GM23248 (cell line): ENCODE measurements around the gene TLE3. TPM values are rescaled to one million over a fixed set of nuclear protein-coding genes. Genes with fewer than 3 reads are reported as not detected.

ENCODE experiments used
- DNase-seq: peaks from one replicate; pipeline ENCODE4 v3.0.0-alpha.2; 2015
- H2AFZ ChIP-seq: fragments of 200-600 bp; sonication (generic); 2 replicates; pipeline ENCODE4 v1.6.1; 2016; ENCODE audit warnings: antibody characterized with exemption
- H3F3A ChIP-seq: fragments of 200-600 bp; sonication (generic); 2 replicates; pipeline ENCODE4 v1.6.1; 2016; ENCODE audit warnings: mild to moderate bottlenecking, antibody characterized with exemption, mixed run types; ENCODE audit not compliant: insufficient read depth
- H3K27ac ChIP-seq: fragments of 200-600 bp; sonication (generic); 2 replicates; pipeline ENCODE4 v1.5.1; 2016; ENCODE audit warnings: mild to moderate bottlenecking
- H3K27me3 ChIP-seq: fragments of 200-600 bp; sonication (generic); replicated peaks from 2 replicates; pipeline ENCODE4 v1.6.1; 2016; ENCODE audit warnings: mild to moderate bottlenecking; ENCODE audit not compliant: insufficient read depth
- H3K36me3 ChIP-seq: fragments of 200-600 bp; sonication (generic); 2 replicates; pipeline ENCODE4 v1.6.1; 2016; ENCODE audit warnings: low read depth, mild to moderate bottlenecking
- H3K4me1 ChIP-seq: fragments of 200-600 bp; sonication (generic); 2 replicates; pipeline ENCODE4 v1.6.1; 2016; ENCODE audit warnings: mild to moderate bottlenecking; ENCODE audit not compliant: insufficient read depth
- H3K4me2 ChIP-seq: fragments of 200-600 bp; sonication (generic); one replicate; pipeline ENCODE4 v1.6.1; 2016; ENCODE audit warnings: mild to moderate bottlenecking; ENCODE audit not compliant: unreplicated experiment
- H3K4me3 ChIP-seq: fragments of 200-600 bp; sonication (generic); 2 replicates; pipeline ENCODE4 v1.5.1; 2016; ENCODE audit warnings: mild to moderate bottlenecking
- H3K79me2 ChIP-seq: fragments of 200-600 bp; sonication (generic); 2 replicates; pipeline ENCODE4 v1.6.1; 2016; ENCODE audit warnings: mild to moderate bottlenecking; ENCODE audit not compliant: insufficient read depth
- H3K9ac ChIP-seq: fragments of 200-600 bp; sonication (generic); 2 replicates; pipeline ENCODE4 v1.6.1; 2016; ENCODE audit warnings: mild to moderate bottlenecking
- H3K9me2 ChIP-seq: fragments of 200-600 bp; sonication (generic); 2 replicates; pipeline ENCODE4 v1.6.1; 2016; ENCODE audit warnings: mixed run types, mild to moderate bottlenecking, moderate library complexity; ENCODE audit not compliant: insufficient read depth
- H3K9me3 ChIP-seq: fragments of 200-600 bp; sonication (generic); one replicate; pipeline ENCODE4 v1.6.1; 2017; ENCODE audit warnings: low read depth
- H4K20me1 ChIP-seq: fragments of 200-600 bp; sonication (generic); 2 replicates; pipeline ENCODE4 v1.6.0; 2016; ENCODE audit not compliant: insufficient read depth
- EZH2 ChIP-seq: fragments of 200-600 bp; sonication (generic); IDR thresholded peaks from 2 replicates; pipeline ENCODE4 v1.6.1; 2018; ENCODE audit warnings: antibody characterized with exemption, mild to moderate bottlenecking; ENCODE audit not compliant: insufficient read depth, poor library complexity, severe bottlenecking
- EZH2phosphoT487 ChIP-seq: fragments of 200-600 bp; sonication (generic); IDR thresholded peaks from 2 replicates; pipeline ENCODE4 v1.6.1; 2018; ENCODE audit warnings: antibody characterized with exemption, moderate library complexity, mild to moderate bottlenecking, low read depth; ENCODE audit not compliant: insufficient read depth
- WGBS, 2 experiments: methylation state at CpG; one replicate each; pipeline ENCODE4 v1.1.6; 2015 to 2017; ENCODE audit warnings: low lambda C conversion rate in 2 of 2, low coverage in 1 of 2; ENCODE audit errors: missing lambda C conversion rate in 2 of 2; 5-methylcytosine and 5-hydroxymethylcytosine counted together
- in situ Hi-C: fragments of 300-500 bp; cut with MboI; formaldehyde crosslinking; loops from 2 replicates; pipeline ENCODE4 v1.15.0; 2020
- polyA plus RNA-seq: library from polyadenylated mRNA; unstranded; fragments of >200 nt; fragmentation: Nextera tagmentation; extraction: Ambion mirVana; gene quantifications from 2 replicates; pipeline ENCODE4 v1.2.1, GENCODE V29; 2016
- total RNA-seq: library from RNA; depleted of rRNA; stranded (reverse); fragments of >200 nt; shearing (Covaris generic); gene quantifications from 2 replicates; pipeline ENCODE4 v1.2.3, GENCODE V29; 2014

TLE3 gene
- total and polyA plus RNA-seq, 2 experiments from 2014 or later: 11.7 to 37.6 TPM

DNA sequence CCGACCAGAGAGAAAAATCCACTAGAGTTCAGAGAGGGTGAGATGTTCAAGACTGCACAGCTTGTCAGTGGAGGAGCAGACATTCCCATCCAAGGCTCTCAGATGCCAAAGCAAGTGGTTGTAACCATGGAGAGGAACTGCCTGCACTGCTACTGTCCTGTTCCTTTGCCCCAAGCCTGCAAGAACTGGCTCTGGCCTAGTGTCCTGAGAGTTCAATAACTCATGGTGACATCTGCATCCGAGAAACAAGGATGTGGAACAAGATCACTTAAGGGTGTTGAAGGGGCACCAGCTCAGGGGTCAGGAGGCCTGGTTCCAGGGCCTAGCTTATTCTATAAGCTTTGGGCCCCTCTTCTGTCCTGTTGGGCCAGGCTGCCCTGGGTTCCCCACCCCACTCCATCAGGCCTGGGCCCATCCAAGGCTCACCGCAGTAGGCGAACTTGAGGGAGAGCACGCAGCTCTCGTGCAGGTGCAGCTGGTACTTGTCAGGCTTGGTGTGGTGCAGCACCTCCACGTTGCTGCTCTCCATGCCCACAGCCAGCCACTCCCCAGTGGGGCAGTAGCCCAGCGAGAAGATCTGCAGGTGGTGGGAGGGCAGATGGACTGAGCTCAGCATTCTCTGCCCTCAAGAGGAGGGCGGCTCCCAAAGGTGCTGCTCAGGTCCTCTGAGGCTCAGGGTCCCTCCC lies 45.6 kb downstream of the TLE3 start:
- in situ Hi-C loops: no loop called here
- DNase-seq: no peak
- no peaks in the 10 kb centered on the region for H3K9me2 ChIP-seq
- H3K4me2 ChIP-seq: no peak overlapping the region
- no peak overlapping the region for H3K9ac ChIP-seq
- no peaks in the 10 kb centered on the region for H4K20me1 ChIP-seq
- no peaks in the 10 kb centered on the region for H3K9me3 ChIP-seq
- H2AFZ ChIP-seq: no peak overlapping the region
- WGBS, 2 experiments: 87 to 91% methylated on average over 9 of the region's 9 CpGs
- no peak overlapping the region for H3K27ac ChIP-seq
- H3F3A ChIP-seq: 0 out of 2 replicates have a peak, but pooled peaks cover 1% of the 10 kb centered on the region
- no peaks in the 10 kb centered on the region for H3K27me3 ChIP-seq
- peaks cover 18% of the 10 kb centered on the region; the same call in 1 of the 2 replicates for H3K36me3 ChIP-seq
- no peaks in the 10 kb centered on the region for H3K79me2 ChIP-seq
- no peak overlapping the region for H3K4me3 ChIP-seq
- H3K4me1 ChIP-seq: peaks cover 7% of the 10 kb centered on the region; the same call in 1 of the 2 replicates
- TF ChIP-seq EZH2phosphoT487 (no peak), EZH2 (no peak)

GRCh38 chr15:70050970-70051369 lies 46.7 kb downstream of the TLE3 start:
- 89 to 96% methylated on average over 7 of the region's 7 CpGs for WGBS, 2 experiments
- in situ Hi-C loops: no loop called here
- peaks cover 18% of the 10 kb centered on the region; the same call in 1 of the 2 replicates for H3K36me3 ChIP-seq
- no peaks in the 10 kb centered on the region for H3K9me3 ChIP-seq
- no peak for TF ChIP-seq EZH2phosphoT487
- TF ChIP-seq EZH2: no peak
- DNase-seq: no peak
- H3K79me2 ChIP-seq: no peaks in the 10 kb centered on the region
- H2AFZ ChIP-seq: no peak overlapping the region
- no peak overlapping the region for H3K27ac ChIP-seq
- no peak overlapping the region for H3K9ac ChIP-seq
- H3K27me3 ChIP-seq: no peaks in the 10 kb centered on the region
- 0 out of 2 replicates have a peak, but pooled peaks cover 8% of the 10 kb centered on the region for H3F3A ChIP-seq
- no peak overlapping the region for H3K4me2 ChIP-seq
- no peak overlapping the region for H3K4me3 ChIP-seq
- peaks cover 7% of the 10 kb centered on the region; the same call in 1 of the 2 replicates for H3K4me1 ChIP-seq
- H3K9me2 ChIP-seq: no peaks in the 10 kb centered on the region
- H4K20me1 ChIP-seq: no peaks in the 10 kb centered on the region

- no peaks in the 10 kb centered on the region for H4K20me1 ChIP-seq
- peaks cover 18% of the 10 kb centered on the region; the same call in 1 of the 2 replicates for H3K36me3 ChIP-seq
- no peak for DNase-seq
- in situ Hi-C loops: no loop called here
- H3K4me3 ChIP-seq: no peak overlapping the region
- peaks cover 8% of the 10 kb centered on the region for H3K4me1 ChIP-seq
- H2AFZ ChIP-seq: no peak overlapping the region
- no peak overlapping the region for H3K4me2 ChIP-seq
- H3K79me2 ChIP-seq: no peaks in the 10 kb centered on the region
- no peak overlapping the region for H3K9ac ChIP-seq
- no peaks in the 10 kb centered on the region for H3K9me3 ChIP-seq
- H3K27ac ChIP-seq: no peak overlapping the region
- H3K27me3 ChIP-seq: no peaks in the 10 kb centered on the region
- 0 out of 2 replicates have a peak, but pooled peaks cover 11% of the 10 kb centered on the region for H3F3A ChIP-seq
- no peaks in the 10 kb centered on the region for H3K9me2 ChIP-seq
- WGBS, 2 experiments: 90 to 91% methylated on average over 9 of the region's 9 CpGs
- no peak for TF ChIP-seq EZH2phosphoT487
- TF ChIP-seq EZH2: no peak
Measured at GRCh38 chr15:70050441-70050840, 47.3 kb downstream of the TLE3 start.

DNA sequence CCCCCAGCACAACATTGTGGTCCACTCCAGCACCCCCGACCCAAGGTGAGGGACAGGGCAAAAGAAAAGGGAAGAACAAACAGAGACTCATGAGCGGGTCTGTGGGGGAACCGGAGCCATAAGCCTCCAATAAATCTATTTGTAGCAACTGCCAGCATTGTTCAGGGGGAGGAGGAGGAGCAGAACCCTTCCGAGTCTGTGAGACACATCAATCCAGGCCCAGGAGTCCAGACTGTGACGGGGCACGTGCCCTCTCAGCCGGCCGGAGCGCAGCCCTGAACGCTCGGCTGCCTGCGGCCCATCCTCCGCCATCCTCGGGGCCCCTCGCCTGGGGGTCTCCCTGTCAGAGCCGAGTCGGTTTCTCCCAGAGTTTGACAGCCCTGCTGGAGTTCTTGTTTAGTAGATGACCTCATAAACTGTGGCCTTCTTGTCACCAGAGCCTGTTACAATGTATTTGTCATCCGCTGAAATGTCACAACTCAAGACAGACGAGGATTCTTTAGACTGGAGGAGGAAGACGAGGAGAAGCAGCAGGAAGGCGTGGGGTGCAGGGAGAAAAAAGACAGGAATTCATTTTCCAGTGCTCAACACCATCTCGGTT lies 47.9 kb downstream of the TLE3 start:
- 82 to 84% methylated on average over 22 of the region's 22 CpGs for WGBS, 2 experiments
- 0 out of 2 replicates have a peak, but pooled peaks cover 15% of the 10 kb centered on the region for H3F3A ChIP-seq
- H3K4me3 ChIP-seq: no peak overlapping the region
- no peak overlapping the region for H3K9ac ChIP-seq
- TF ChIP-seq EZH2 (no peak), EZH2phosphoT487 (no peak)
- H3K27ac ChIP-seq: no peak overlapping the region
- no peaks in the 10 kb centered on the region for H3K9me2 ChIP-seq
- H3K4me2 ChIP-seq: no peak overlapping the region
- H3K27me3 ChIP-seq: no peaks in the 10 kb centered on the region
- H4K20me1 ChIP-seq: no peaks in the 10 kb centered on the region
- peaks cover 13% of the 10 kb centered on the region for H3K4me1 ChIP-seq
- in situ Hi-C loops: no loop called here
- H3K9me3 ChIP-seq: no peaks in the 10 kb centered on the region
- DNase-seq: no peak
- H2AFZ ChIP-seq: no peak overlapping the region
- no peaks in the 10 kb centered on the region for H3K79me2 ChIP-seq
- peaks cover 18% of the 10 kb centered on the region; the same call in 1 of the 2 replicates for H3K36me3 ChIP-seq
